ENCODE results near the gene TACC2.

The TACC2 gene

DNA sequence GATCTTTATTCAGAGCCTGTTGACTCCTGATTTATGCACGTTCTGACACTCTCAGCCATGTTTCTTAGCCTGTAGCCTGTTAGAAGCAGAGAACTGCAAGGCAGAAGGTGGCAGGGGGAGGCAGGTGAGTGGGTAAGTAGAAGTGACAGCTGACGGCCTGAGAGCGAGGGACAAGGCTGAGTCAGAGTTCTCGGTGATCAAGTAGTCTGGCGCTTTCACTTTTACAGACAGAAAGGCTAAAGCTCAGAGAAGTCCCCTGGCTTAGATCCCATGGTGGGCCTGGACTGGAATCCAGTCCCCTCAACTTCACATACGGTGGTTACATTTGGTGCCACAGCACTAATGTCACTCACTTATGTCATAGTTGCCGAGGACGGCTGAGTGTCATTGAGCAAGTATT lies 139.0 kb downstream of the TACC2 start:
- DNase-seq = peak; percentile 30

DNA sequence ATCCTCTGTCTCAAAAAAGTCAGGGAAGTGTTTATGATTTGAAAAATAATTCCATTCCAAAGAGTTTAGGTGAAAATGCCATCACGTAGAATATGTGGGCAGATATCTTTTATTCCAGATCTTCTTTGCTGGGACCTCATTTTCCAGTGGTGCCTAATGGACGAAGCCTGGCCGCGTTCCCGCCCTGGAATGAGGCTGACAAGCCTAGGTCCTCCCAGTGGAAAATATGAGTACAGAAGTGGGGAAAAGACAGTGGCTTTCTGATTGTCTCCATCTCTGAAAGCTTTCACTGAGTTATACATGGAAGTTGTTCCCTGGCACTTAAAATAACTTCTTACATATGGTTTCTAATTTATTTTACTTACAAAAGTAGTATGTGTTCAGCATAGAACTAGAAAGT lies 139.4 kb downstream of the TACC2 start:
- no peak for DNase-seq

DNA sequence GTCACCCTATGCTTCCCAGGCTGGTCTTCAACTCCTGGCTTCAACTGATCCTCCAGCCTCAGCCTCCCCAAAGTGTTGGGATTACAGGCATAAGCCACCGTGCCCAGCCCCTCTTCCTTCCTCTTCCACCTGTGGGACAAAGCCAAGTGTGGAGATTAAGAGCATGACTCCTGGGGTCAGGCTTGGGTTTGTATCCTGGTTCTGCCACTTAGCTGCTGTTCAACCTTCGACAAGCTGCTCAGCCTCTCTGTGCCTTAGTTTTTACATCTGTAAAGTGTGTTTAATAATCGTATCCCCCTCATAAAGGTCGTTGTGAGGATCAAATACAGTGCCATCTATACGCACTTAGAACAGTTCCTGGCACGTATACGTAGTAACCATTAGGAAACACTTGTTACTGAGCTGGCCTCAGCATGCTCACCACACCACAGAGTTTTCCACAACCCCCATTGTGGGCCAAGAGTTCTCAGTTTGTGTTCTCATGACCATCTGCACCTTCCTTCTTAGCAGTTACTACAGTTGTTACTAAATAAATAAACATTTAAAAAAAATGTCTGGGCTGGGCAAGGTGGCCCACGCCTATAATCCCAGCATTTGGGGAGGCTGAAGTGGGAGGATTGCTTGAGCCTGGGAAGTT lies 141.6 kb downstream of the TACC2 start:
- no peak for DNase-seq

DNA sequence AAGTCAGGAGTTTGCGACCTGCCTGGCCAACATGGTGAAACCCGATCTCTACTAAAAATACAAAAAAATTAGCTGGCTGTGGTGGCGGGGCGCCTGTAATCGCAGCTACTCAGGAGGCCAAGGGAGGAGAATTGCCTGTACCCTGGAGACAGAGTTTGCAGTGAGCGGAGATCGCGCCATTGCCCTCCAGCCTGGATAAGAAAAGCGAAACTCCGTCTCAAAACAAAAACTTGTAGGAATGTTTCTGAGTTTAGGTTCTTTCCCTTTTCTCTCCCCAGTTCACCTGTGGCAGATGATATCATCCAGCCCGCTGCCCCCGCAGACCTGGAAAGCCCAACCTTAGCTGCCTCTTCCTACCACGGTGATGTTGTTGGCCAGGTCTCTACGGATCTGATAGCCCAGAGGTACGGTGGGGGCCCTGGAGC lies 143.4 kb downstream of the TACC2 start:
- peak; percentile 61 for DNase-seq

DNA sequence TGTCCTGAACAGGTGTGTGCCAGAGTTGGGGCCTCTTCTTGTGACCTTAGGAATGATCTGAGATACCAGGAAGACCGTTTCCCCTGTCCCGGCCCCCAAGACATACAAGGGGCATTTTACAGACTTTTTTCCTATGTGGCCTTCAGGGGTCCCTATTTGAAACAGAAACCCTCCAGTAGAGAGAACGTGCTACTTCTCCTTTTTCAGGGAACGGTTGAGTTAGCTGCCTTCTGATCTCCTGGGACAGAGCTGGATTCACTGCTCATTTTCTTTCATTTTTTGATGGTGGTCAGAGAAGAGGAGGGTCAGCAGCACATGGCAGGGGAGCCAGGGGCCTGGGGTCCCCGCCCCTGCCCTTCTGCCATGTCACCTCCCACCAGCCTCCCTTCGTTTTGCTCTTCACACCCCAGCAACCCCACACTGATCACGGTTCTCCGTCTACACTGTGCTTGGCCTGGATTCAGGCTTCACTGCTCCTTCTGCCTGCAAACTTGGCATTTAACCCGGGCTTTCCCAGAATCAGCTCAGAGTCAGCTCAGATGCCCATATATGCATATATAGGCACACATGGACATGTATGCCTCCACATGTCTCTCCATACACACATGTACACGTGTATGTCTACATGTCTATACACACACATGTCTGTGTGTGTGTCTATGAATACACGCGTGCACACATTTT lies 144.1 kb downstream of the TACC2 start:
- peak; percentile 28 for DNase-seq

DNA sequence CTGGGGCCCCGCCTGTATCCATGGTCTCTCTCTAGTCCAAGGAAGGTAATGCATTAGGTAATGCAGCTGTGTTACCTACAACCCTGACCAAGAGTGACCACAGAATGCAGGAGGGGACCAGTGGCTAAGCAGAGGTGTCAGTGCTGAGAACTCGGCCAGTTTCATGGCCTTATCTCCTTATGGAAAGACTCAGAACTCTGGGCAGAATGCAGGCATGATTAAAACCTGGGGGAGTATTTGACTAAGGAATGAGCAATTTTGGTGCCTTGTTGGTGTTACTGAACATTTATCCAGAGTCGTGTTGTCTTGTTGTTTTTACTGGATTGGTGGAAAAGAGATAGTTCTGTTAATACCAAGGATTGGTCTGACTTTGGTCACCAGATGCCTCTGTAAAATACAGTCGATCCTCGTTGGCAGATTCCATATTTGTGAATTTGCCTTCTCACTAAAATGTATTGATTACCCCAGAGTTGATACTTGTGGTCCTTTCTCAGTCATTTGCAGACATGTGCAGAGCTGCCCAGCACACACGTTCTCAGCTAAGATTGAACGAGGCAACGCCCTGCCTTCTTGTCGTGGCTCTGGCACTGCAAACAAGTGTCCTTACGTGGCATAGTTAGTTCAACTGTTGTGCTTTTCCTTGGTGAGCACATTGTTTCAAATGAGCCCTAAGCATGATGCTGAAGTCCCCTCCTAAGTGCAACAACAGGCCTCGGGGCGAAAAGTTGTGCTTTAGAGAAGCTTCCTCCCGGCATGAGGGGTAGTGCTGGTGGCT lies 146.5 kb downstream of the TACC2 start:
- DNase-seq = no peak

DNA sequence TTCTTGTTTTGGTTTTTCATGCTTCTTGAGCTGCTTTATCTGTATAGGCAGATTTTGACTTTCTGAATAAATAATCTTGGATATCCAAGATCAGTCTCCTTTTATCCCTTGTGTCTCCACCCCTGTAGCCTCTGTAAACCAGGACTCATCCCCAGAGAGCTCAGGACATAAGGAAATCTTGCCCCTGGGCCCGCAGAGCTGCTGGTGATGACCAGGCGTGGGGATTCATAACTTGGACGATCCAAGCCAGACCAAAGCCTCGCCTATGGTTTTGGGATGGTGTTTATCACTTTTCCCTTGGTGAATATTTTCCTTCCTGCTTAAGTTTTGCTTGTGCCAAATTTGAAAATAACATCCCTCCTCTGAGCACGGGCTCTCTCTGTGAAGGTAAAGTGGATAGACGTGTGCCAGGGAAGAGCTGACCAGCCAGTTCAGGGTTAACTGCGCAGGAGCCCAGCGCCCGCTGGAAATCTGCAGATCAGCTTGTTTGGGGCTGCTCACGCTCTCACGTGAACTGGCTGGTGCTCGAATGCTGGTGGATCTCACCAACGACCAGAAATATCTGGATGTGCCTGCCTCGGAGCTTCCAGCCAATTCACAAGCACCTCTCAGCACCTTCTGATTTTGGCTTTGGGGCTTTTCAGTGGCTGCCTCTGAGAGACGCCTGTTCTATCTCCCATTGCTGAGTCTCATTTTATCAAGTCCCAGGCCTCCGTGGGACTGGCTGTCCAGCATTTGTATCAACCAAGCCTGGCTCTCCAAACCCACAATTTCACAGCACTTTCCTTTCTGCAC lies 150.1 kb downstream of the TACC2 start:
- no peak for DNase-seq

DNA sequence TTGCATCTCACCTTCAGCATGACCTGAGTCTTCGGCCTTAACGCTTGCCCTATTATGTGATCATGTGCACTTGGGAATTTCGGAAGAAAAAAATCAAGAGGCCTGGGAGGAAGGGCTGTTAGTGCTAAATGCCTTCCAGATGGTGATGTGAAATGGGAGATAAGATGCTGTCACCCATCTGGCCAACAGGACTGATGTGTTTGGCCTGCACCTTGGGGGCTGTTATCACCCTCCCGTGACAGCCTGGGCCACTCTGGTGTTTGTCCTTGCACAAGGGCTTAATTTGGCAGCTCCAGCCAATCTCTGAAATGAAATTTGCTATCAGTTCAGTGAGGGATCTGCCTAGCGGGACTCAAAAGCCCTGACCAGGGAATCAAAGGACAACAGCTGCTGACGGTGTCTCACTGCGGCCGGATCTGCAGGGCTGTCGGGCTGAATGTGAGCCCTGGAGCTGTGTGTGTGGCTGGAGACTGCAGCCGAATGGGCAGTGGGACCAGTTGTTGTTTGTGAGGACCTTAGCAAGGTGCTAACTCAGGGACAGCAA lies 150.7 kb downstream of the TACC2 start:
- DNase-seq = no peak

DNA sequence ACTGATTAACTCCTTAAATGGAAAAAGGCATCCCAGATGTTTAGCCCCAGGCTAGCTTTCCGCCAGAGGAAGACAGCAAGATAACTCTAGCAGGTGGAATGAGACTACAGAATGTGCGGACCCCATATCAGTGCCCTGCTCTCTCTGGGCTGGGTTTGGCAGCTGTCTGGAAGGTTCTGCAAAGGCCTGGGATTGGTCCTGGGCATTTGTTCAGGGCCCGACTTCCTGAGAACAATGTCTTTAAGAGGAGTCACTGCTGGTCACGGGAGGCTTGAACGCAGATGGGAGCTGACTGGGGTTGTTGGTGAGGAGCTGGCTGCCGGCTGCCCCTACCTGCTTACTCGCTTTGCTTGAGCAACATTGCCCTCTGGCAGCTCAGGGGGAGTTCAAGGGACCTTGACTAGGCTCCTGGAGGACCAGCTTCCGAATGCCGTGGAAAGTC lies 151.5 kb downstream of the TACC2 start:
- peak; percentile 65 for DNase-seq

DNA sequence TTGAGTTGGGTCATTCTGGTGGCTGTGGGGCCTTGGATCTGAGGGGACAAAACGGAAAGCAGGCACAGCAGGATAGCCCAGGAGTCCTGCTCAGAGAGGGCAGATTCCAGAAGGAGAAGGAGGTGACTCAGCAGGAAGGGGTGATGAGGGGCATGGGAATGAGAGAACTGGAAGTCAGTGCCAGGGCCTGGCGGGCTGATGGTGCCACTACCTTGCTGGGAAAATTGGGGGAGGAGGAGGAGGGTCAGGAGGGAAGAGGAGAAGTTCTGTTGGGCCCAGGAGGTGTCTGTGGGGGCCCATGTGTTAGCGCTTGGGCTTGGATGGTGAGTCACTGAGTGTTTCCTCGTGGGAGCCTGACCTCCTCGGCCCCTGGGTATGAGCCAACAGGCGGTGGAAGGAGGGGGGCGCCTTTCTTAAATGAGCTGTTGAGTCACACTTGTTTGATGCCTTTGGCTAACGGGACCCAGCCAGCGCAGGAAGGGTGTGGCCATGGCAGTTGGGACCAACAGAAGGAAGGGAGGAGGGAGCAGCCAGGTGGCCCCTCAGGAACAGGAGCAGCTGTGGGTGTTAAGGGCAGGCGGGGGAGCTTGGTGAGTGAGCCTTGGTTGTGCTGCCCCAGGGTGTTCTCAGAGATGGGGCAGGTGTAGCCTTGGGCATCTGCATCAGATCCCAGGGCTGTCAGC lies 152.1 kb downstream of the TACC2 start:
- DNase-seq = peak; percentile 97

DNA sequence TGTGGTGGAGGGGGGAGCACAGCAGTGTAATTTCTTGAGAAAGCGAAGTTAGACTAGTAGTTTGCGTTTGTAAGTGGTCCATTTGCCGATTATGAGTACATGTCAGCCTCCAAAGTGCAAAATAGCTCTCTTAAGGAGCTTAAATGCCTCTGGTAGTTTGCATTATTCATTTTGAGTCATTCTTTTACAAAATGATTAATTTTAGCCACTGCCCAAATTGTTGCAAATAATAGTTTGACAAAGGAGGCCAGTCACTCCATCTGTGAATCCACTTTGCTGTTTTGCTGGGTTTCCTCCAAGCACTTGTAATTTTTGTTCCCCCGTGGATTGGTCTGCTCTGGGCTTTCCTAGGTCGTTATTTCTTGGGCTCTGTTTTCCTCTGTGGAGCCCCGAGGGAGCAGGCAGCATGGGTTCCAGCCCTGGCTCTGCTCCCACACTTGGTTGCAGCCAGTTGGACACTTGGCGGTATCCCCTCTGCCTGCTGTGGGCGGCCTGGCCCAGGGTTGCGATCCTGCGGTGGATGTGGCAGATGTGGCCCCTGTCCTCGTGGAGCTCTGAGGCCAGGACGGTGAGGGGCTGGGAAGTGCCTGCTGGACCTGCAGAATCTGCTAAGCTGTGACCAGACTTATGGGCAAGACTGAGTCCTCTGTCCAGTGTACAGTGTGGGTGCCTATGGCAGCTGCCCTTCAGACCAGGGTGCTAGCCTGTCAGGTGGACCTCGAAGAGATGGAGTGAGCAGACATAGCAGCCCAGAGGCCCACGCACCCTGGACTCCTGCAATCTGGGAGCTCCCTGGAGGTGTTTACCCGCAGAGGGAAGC lies 153.1 kb downstream of the TACC2 start:
- DNase-seq = no peak

DNA sequence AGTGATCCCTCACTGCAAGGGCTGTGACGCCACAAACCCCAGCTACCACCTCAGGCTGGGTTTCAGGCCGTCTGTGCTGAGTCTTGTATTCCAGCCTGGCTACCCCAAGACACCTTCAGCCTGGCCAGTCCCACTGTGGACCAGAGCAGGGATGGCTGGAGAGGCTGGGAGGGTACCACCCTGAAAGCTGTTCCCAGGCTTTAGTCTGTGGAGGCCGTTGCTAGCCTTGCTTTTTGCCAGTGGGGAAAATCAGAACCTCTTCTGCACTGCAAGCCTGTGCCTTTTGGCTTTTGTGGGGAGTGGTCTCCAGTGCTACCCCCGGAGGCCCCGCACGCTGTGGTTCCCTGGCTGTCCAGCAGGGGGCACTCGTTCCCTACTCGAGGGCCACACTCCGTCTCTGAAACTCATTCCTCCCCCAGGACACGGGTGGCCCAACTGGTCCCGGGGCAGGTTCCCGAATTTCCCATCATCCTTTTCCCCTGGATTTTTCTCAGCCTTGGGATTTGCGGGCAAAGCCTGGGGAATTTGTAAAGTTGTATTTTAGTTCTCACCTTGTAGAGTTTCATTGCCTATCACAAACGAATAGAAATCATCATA lies 153.8 kb downstream of the TACC2 start:
- no peak for DNase-seq

DNA sequence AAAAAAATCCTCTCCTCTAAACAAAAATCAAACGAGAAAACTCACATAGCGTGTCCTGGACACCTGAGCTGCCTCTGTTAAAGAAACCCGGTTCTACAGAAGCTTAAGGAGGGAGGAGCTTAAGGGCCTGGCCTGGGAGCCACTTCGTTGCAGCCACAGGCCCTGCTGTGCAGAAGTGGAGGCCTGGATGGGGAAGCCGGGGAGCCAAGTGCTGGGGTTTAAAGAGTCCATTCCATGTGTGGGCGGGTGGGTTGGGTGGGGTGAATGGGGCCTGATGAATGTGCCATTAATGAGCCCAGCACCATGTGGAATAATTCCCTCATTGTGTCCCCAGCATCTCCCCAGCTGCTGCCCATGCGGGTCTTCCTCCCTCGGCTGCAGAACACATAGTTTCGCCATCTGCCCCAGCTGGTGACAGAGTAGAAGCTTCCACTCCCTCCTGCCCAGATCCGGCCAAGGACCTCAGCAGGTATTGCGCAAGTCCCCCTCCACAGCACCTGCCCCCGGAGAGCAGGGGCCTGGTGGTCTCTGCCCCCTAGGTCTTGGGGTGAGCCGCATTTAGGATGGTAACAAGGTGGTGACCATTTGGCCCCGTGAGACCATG lies 154.4 kb downstream of the TACC2 start:
- DNase-seq = no peak

DNA sequence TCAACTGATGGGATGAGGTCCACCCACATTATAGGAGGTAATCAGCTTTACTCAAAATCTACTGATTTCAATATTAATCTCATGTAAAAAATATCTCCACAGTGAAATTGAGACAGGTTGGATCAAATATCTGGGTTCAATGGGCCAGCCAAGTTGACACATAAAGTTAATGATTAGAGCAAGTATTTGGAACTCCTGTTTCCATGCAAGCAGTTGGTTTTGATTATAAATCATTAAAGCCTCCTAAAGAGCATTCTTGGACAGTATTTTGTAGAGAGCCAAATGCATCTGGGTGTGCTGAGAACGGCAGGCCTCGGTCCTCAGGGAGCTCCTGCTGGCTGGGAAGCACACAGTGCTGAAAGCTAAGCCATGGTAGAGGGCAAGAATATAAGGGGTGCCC lies 155.2 kb downstream of the TACC2 start:
- DNase-seq = no peak

DNA sequence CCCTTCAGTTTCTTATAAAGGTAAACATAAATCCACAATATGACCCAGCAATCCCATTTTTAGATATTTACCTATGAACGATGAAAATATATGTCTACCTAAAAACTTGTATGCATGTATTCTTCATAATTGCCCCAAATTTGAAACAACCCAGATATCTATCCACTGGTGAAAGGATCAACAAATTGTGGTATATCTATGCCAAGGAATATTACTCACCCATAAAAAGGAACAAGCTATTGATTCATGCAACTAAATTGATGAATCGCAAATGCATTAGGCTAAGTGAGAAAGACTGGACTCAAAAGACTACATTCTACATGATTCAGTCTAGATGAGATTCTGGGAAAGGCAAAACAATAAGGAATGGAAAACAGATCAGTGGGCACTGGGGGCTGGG lies 156.2 kb downstream of the TACC2 start:
- no peak for DNase-seq

DNA sequence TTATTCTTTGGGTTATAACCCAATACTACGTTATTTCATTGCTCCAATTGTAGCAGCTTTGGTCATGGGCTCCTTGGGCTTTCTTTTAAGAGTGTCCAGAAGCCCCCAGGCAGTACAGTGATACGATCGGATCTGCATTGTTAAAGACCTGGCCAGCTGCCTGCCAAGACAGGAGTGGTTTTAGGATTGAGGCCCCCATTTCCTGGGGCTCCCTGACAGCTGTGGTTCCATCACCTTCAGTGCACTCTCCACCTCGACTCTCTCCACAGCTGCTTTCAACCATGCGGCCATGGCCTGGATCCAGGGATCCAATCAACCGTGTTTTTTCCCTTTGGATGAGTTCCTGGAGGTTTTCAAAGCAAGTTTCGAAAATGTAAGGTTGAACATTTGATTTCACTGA lies 158.7 kb downstream of the TACC2 start:
- DNase-seq = peak; percentile 22

DNA sequence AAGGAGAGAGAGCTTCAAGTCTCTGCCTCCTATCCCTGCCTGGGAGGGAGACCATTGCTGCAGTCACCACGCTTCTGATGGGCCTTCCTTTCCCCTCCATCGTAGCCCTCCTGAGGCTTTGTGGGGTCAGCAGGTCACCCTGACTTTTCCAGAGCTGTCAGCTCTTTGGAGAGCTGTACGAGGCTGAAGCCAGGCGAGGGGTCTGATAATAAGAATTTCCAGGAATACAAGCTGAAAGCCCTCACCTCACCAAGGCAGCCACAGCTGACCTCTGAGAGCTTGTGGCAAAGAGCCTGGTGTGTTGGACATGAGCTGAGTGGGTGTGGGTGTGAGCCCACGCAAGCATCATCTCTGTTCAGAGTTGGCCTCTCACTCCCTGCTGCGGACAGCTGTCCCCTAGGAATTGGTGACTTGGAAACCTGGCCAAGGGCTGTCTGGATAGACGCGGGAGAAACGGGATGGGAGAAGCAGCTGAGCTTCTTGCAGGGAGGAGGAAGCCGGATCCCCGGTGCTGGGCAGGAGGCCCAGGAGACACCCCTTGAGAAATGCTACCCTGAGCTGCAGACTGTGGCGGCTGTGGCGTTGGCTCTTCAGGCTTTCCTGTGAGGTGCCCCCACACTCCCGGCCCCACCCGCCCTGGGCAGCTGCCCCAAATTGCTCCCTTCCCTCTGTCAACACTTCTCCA lies 160.1 kb downstream of the TACC2 start:
- DNase-seq = no peak

DNA sequence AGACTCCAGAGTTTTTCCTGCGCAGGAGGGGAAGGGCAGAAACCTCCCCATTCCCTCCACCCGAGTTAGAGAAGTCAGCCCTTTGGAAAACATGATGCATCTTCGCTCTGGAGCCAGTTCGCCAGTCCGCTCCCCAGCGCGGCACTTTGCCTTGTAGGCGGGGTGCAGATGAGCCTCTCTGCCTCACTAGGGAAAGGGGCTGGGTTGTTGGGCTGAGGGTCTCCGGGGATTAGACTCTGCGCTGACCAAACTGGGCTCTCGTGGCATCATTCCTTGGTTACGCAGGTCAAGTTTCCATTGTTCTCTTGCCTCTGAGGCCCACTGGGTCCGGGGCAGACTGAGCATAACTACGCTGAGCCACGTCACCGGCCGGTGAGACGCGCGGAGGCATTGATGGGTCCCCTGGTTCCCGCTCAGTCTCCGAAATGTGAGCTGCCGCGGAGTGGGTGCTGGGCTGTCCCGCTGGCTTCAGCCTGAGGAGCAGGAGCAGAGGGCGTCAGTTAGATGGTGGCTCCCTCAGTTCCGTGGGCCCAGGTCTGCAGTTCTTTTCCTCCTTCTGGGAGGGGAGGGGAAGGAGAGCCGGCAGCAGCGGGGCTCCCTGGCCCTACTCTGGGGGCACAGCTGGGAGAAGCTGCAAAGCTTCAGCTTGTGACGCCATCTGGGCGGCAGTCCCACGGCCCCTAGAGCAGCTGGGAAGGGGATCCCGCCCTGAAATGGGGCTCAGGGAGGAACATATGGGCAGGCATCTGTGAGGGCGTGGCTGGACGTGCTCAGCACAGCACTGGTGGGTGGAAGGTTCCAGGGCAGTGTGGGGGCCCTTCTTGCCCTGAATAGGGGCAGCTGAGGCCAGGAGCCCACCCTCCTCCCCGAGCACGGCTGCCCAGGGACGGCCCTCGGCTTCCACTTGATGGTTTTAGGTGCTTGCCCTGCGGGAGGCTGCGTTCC lies 160.9 kb downstream of the TACC2 start:
- DNase-seq = no peak

Measured in kidney glomerular epithelial cell (primary cell).